Nephron (organoid): ENCODE measurements around the gene TEKT2.

Source experiments
- H3K27ac Mint-ChIP-seq, 3 experiments: 2 replicates each; pipeline ENCODE4 v1.8.0; 2020; ENCODE audit warnings: mixed read lengths in 3 of 3, mild to moderate bottlenecking in 2 of 3, moderate library complexity in 1 of 3
- H3K27me3 Mint-ChIP-seq: 2 replicates; pipeline ENCODE4 v1.8.0; 2021; ENCODE audit warnings: low read depth, mild to moderate bottlenecking, moderate library complexity, mixed read lengths
- H3K36me3 Mint-ChIP-seq: 2 replicates; pipeline ENCODE4 v1.8.0; 2020; ENCODE audit warnings: low read depth, mixed read lengths
- H3K4me1 Mint-ChIP-seq: 2 replicates; pipeline ENCODE4 v1.8.0; 2020; ENCODE audit warnings: mixed read lengths
- H3K4me3 Mint-ChIP-seq, 3 experiments: 2 replicates each; pipeline ENCODE4 v1.8.0; 2020; ENCODE audit warnings: mild to moderate bottlenecking in 3 of 3, mixed read lengths in 3 of 3, moderate library complexity in 2 of 3
- H3K9me3 Mint-ChIP-seq: 2 replicates; pipeline ENCODE4 v1.8.0; 2020; ENCODE audit warnings: mixed read lengths
- CTCF ChIP-seq, 3 experiments: fragments of 200-600 bp; sonication (generic); IDR thresholded peaks; one replicate each; pipeline ENCODE4 v1.5.0; 2021; ENCODE audit warnings: antibody characterized with exemption in 3 of 3; ENCODE audit not compliant: unreplicated experiment in 3 of 3

TEKT2 gene

DNA sequence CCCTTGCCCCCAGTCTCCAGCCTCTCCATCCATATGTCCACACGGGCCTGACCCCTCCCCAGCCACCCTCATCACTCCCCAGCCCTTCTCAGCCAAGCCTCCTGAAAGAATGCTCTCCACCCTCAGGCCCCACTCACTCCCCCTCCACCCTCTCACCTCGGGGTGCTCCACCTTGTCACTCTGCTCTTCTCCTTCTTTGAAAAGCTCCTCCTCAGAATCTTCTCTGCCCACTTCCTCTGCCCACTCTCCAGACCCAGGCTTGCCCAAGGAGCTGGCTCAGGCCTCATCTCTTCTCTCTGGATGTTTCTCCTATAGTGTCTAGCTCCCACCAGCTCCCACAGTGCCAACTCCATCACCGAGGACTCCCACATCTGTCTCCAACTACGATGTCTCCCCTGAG lies 27.3 kb downstream of the TEKT2 start:
- peak overlapping the region in 1 of 3 experiments; percentile 2 for H3K27ac Mint-ChIP-seq
- no peaks in the 10 kb centered on the region for H3K9me3 Mint-ChIP-seq
- no peak overlapping the region for H3K4me3 Mint-ChIP-seq
- no peaks in the 10 kb centered on the region for H3K36me3 Mint-ChIP-seq
- TF ChIP-seq CTCF (IDR thresholded peaks at IDR 0.05; ENCODE audit: unreplicated experiment in 3 of 3): no peak
- H3K27me3 Mint-ChIP-seq: peaks cover 13% of the 10 kb centered on the region
- peaks cover 14% of the 10 kb centered on the region for H3K4me1 Mint-ChIP-seq

DNA sequence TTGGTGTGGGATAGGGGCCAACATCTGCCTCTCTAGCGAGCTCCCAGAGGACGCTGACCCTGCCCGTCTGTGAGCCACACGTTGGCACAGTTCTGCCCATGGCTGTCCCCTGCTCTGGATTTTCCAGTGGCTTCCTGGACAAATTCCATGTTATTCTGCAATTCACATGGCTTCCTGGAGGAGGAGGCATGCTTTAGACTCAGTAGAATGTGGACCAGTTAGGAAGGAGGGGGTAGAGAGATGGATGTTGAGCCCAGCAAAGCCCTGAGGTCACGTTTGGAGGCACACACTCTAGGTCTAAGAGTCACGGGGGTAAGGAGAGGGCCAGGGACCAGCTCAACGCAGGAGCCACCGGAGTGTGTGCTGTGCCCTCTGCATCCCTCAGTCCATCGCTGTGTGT lies 28.9 kb downstream of the TEKT2 start:
- TF ChIP-seq CTCF (IDR thresholded peaks at IDR 0.05; ENCODE audit: unreplicated experiment in 3 of 3): no peak
- Mint-ChIP-seq H3K9me3 (no peaks in the 10 kb centered on the region), H3K27ac (peak overlapping the region in 1 of 3 experiments; percentile 65), H3K36me3 (no peaks in the 10 kb centered on the region), H3K27me3 (peaks cover 12% of the 10 kb centered on the region), H3K4me1 (peaks cover 25% of the 10 kb centered on the region), H3K4me3 (no peak overlapping the region)

- TF ChIP-seq CTCF (IDR thresholded peaks at IDR 0.05; ENCODE audit: unreplicated experiment in 3 of 3): no peak
- no peaks in the 10 kb centered on the region for H3K9me3 Mint-ChIP-seq
Observed at GRCh38 chr1:36114371-36114770, 30.5 kb downstream of the TEKT2 start.

GRCh38 chr1:36115200-36115669 lies 31.3 kb downstream of the TEKT2 start:
- TF ChIP-seq CTCF (IDR thresholded peaks at IDR 0.05; ENCODE audit: unreplicated experiment in 3 of 3): no peak
- H3K27me3 Mint-ChIP-seq: peaks cover 13% of the 10 kb centered on the region
- no peak overlapping the region for H3K4me3 Mint-ChIP-seq

More at GRCh38 chr1:36114371-36114770, 30.5 kb downstream of the TEKT2 start:
- no peaks in the 10 kb centered on the region for H3K36me3 Mint-ChIP-seq
- peaks cover 10% of the 10 kb centered on the region for H3K27me3 Mint-ChIP-seq
- H3K27ac Mint-ChIP-seq: peak overlapping the region in 1 of 3 experiments; percentile 57
- H3K4me1 Mint-ChIP-seq: peaks cover 20% of the 10 kb centered on the region
- H3K4me3 Mint-ChIP-seq: no peak overlapping the region

DNA sequence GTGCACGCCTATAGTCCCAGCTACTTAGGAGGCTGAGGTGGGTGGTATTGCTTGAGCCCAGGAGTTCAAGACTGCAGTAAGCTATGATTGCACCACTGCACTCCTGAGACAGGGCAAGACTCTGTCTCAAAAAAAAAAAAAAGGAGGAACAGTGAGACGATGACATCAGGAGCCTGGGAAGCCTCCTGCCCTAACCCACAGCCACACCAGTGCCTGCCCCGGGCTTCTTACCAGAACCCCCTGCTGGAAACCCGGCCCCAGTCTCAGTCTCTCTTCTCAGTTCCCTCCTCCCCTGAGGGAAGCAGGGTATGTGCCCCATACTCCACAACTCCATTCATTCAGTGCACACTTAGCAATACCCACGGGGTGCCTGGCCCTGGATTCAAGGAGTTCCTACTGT lies 32.0 kb downstream of the TEKT2 start:
- TF ChIP-seq CTCF (IDR thresholded peaks at IDR 0.05; ENCODE audit: unreplicated experiment in 3 of 3): no peak
- Mint-ChIP-seq H3K4me3 (no peak overlapping the region), H3K27me3 (peaks cover 15% of the 10 kb centered on the region), H3K36me3 (no peaks in the 10 kb centered on the region), H3K27ac (peak overlapping the region in 2 of 3 experiments; percentile 4 to 6), H3K9me3 (no peaks in the 10 kb centered on the region), H3K4me1 (peaks cover 28% of the 10 kb centered on the region)

More at GRCh38 chr1:36115200-36115669, 31.3 kb downstream of the TEKT2 start:
- Mint-ChIP-seq H3K27ac (peak overlapping the region in 1 of 3 experiments; percentile 46), H3K9me3 (no peaks in the 10 kb centered on the region), H3K36me3 (no peaks in the 10 kb centered on the region), H3K4me1 (peaks cover 28% of the 10 kb centered on the region)

- Mint-ChIP-seq H3K9me3 (no peaks in the 10 kb centered on the region), H3K4me1 (peaks cover 28% of the 10 kb centered on the region), H3K36me3 (no peaks in the 10 kb centered on the region), H3K4me3 (no peak overlapping the region), H3K27me3 (peaks cover 15% of the 10 kb centered on the region), H3K27ac (peak overlapping the region in 2 of 3 experiments; percentile 4 to 6)
- no peak for TF ChIP-seq CTCF (IDR thresholded peaks at IDR 0.05; ENCODE audit: unreplicated experiment in 3 of 3)
Observed at GRCh38 chr1:36116901-36117300, 33.0 kb downstream of the TEKT2 start.
